HepG2 (cell line): ENCODE measurements around the gene ALOXE3. TPM values are rescaled to one million over a fixed set of nuclear protein-coding genes. Genes with fewer than 3 reads are reported as not detected.
A peak's percentile ranks its signal among the peaks of the same experiment; 100 is the strongest.

Experiments
- LBX2 ChIP-seq: sonication (generic); formaldehyde crosslinking; IDR thresholded peaks from 2 replicates; pipeline ENCODE4 v1.5.0; 2020; ENCODE audit warnings: missing genetic modification reagents, mild to moderate bottlenecking, borderline replicate concordance
- LCORL ChIP-seq, 2 experiments: fragments of 450-650 bp in 1 of 2; sonication (generic) in 1 of 2; formaldehyde crosslinking in 1 of 2; IDR thresholded peaks; 2 replicates each; pipeline versions ENCODE4 v1.5.0 to v1.6.1; 2017 to 2020; ENCODE audit warnings: antibody characterized with exemption in 1 of 2, missing genetic modification reagents in 1 of 2
- NR2F1 ChIP-seq, 2 experiments: fragments of 450-650 bp in 1 of 2; formaldehyde crosslinking in 1 of 2; IDR thresholded peaks; 2 replicates each; pipeline versions ENCODE4 v1.5.0 to v1.6.1; 2016 to 2020; ENCODE audit warnings: mild to moderate bottlenecking in 1 of 2, missing compliant biosample characterization in 1 of 2, missing genetic modification reagents in 1 of 2, moderate library complexity in 1 of 2
- SKIL ChIP-seq: sonication (generic); formaldehyde crosslinking; IDR thresholded peaks from 2 replicates; pipeline ENCODE4 v1.8.0; 2022; ENCODE audit warnings: missing genetic modification reagents, mild to moderate bottlenecking, moderate library complexity, borderline replicate concordance
- ZMYM3 ChIP-seq: sonication (generic); formaldehyde crosslinking; IDR thresholded peaks from 2 replicates; pipeline ENCODE4 v1.5.1; 2020; ENCODE audit warnings: mild to moderate bottlenecking, missing genetic modification reagents
- ZNF33B ChIP-seq: sonication (generic); formaldehyde crosslinking; IDR thresholded peaks from 2 replicates; pipeline ENCODE4 v1.5.1; 2020; ENCODE audit warnings: mild to moderate bottlenecking, missing genetic modification reagents
- ZNF572 ChIP-seq: sonication (generic); formaldehyde crosslinking; IDR thresholded peaks from 2 replicates; pipeline ENCODE4 v1.5.1; 2020; ENCODE audit warnings: mild to moderate bottlenecking, missing genetic modification reagents
- ZSCAN20 ChIP-seq: sonication (generic); formaldehyde crosslinking; IDR thresholded peaks from 2 replicates; pipeline ENCODE4 v1.4.0; 2020; ENCODE audit warnings: missing genetic modification reagents, mild to moderate bottlenecking, borderline replicate concordance
- polyA plus RNA-seq, 8 experiments: library from polyadenylated mRNA; depleted of rRNA in 3 of 8; stranded (reverse) in 7 of 8; unstranded in 1 of 8; fragments of >200 nt; fragmentation: Illumina TruSeq in 4 of 8; extraction: Trizol in 4 of 8; gene quantifications; 2 replicates each; pipeline versions ENCODE4 v1.2.1 to v1.2.3, GENCODE V29; 2011 to 2016; ENCODE audit warnings: low read depth in 4 of 8, missing spikeins in 1 of 8, mixed read lengths in 1 of 8; ENCODE audit not compliant: insufficient read depth in 1 of 8
- total RNA-seq, 5 experiments: library from RNA; depleted of rRNA; stranded (reverse); fragments of >200 nt; fragmentation: Illumina TruSeq; extraction: Trizol; gene quantifications; 2 replicates each; pipeline ENCODE4 v1.2.3, GENCODE V29; 2016; ENCODE audit warnings: low read depth in 1 of 5
- TF ChIP-seq, protein P1 (sequence below), 2 experiments: sonication (generic) in 1 of 2; formaldehyde crosslinking in 1 of 2; IDR thresholded peaks; 2 replicates each; pipeline versions ENCODE4 v1.6.1 to v1.9.0; 2014 to 2022; ENCODE audit warnings: antibody characterized with exemption in 1 of 2, borderline replicate concordance in 1 of 2, inconsistent platforms in 1 of 2, low read depth in 1 of 2, missing genetic modification reagents in 1 of 2
- TF ChIP-seq, protein P2 (sequence below): IDR thresholded peaks from 2 replicates; pipeline ENCODE4 v1.6.1; 2016
- TF ChIP-seq, protein P3 (sequence below): sonication (generic); formaldehyde crosslinking; IDR thresholded peaks from 2 replicates; pipeline ENCODE4 v1.4.0; 2020; ENCODE audit warnings: missing genetic modification reagents
- TF ChIP-seq, protein P4 (sequence below): sonication (generic); formaldehyde crosslinking; IDR thresholded peaks from 2 replicates; pipeline ENCODE4 v1.4.0; 2020; ENCODE audit warnings: missing genetic modification reagents

Gene ALOXE3
- total and polyA plus RNA-seq, 2 of the 13 experiments (the other 11 are each of a cell fraction or from before 2014, with no cell fraction given), result 0.07 TPM; not detected in 1

DNA sequence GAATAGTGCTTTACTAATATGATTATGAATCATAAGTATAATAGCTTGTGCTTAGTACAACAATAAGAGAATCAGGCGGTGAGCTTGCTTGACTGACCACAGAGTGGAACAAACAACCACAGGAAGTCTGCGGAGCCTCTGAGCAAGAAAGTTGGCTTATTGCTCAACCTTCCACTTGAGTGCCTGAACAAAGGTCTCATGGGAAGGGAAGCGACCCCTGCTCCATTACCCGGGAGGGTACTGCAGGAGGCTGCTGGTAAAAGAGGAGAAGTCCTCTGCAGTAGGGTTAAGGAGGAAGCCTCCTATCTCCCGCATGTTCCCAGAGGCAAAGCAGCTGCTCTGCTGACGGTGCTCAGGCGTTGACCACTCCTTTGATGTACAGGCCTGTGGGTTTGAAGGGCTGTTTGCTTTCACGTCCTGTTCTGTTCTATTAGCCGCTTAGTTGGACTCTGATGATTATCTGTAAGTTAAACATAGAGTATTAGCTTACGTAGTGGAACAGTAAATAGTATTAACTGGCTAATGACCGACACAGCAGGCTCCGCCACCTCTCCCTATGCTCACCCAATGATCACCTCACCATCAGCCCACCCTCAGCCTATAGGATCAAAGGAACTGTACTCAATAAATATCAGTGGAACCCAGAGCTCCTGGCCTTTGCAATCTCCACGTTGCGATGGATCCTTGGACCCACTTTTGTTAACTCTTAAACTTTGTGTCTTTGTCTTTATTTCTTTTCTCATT lies 61.9 kb downstream of the ALOXE3 start (continued):
- TF ChIP-seq, protein P1, sequence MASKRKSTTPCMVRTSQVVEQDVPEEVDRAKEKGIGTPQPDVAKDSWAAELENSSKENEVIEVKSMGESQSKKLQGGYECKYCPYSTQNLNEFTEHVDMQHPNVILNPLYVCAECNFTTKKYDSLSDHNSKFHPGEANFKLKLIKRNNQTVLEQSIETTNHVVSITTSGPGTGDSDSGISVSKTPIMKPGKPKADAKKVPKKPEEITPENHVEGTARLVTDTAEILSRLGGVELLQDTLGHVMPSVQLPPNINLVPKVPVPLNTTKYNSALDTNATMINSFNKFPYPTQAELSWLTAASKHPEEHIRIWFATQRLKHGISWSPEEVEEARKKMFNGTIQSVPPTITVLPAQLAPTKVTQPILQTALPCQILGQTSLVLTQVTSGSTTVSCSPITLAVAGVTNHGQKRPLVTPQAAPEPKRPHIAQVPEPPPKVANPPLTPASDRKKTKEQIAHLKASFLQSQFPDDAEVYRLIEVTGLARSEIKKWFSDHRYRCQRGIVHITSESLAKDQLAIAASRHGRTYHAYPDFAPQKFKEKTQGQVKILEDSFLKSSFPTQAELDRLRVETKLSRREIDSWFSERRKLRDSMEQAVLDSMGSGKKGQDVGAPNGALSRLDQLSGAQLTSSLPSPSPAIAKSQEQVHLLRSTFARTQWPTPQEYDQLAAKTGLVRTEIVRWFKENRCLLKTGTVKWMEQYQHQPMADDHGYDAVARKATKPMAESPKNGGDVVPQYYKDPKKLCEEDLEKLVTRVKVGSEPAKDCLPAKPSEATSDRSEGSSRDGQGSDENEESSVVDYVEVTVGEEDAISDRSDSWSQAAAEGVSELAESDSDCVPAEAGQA (IDR thresholded peaks at IDR 0.05; ENCODE audit: low read depth), result 0 out of 2 replicates have a peak, but pooled peaks have one; percentile 33
- TF ChIP-seq, protein P1 (CRISPR knock-in tag; IDR thresholded peaks at IDR 0.05; ENCODE audit: borderline replicate concordance), result no peak
- peak in 1 of 2 experiments; percentile 33; a peak in 1 of 4 replicates for TF ChIP-seq NR2F1 (CRISPR knock-in tag; IDR thresholded peaks at IDR 0.05)
- TF ChIP-seq LCORL (IDR thresholded peaks at IDR 0.05), result no peak
- TF ChIP-seq LCORL (CRISPR knock-in tag; IDR thresholded peaks at IDR 0.05), result peak; percentile 51; the same call in 1 of the 2 replicates
- peak; percentile 34 for TF ChIP-seq ZMYM3
- no peak for TF ChIP-seq ZSCAN20
- TF ChIP-seq, protein P2, sequence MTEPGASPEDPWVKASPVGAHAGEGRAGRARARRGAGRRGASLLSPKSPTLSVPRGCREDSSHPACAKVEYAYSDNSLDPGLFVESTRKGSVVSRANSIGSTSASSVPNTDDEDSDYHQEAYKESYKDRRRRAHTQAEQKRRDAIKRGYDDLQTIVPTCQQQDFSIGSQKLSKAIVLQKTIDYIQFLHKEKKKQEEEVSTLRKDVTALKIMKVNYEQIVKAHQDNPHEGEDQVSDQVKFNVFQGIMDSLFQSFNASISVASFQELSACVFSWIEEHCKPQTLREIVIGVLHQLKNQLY (CRISPR knock-in tag), result peak; percentile 73
- peak; percentile 72; the same call in 1 of the 2 replicates for TF ChIP-seq SKIL (CRISPR knock-in tag)
- TF ChIP-seq, protein P3, sequence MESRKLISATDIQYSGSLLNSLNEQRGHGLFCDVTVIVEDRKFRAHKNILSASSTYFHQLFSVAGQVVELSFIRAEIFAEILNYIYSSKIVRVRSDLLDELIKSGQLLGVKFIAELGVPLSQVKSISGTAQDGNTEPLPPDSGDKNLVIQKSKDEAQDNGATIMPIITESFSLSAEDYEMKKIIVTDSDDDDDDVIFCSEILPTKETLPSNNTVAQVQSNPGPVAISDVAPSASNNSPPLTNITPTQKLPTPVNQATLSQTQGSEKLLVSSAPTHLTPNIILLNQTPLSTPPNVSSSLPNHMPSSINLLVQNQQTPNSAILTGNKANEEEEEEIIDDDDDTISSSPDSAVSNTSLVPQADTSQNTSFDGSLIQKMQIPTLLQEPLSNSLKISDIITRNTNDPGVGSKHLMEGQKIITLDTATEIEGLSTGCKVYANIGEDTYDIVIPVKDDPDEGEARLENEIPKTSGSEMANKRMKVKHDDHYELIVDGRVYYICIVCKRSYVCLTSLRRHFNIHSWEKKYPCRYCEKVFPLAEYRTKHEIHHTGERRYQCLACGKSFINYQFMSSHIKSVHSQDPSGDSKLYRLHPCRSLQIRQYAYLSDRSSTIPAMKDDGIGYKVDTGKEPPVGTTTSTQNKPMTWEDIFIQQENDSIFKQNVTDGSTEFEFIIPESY, result peak; percentile 37; the same call in 1 of the 2 replicates
- no peak for TF ChIP-seq ZNF572 (CRISPR knock-in tag)
- TF ChIP-seq, protein P4, sequence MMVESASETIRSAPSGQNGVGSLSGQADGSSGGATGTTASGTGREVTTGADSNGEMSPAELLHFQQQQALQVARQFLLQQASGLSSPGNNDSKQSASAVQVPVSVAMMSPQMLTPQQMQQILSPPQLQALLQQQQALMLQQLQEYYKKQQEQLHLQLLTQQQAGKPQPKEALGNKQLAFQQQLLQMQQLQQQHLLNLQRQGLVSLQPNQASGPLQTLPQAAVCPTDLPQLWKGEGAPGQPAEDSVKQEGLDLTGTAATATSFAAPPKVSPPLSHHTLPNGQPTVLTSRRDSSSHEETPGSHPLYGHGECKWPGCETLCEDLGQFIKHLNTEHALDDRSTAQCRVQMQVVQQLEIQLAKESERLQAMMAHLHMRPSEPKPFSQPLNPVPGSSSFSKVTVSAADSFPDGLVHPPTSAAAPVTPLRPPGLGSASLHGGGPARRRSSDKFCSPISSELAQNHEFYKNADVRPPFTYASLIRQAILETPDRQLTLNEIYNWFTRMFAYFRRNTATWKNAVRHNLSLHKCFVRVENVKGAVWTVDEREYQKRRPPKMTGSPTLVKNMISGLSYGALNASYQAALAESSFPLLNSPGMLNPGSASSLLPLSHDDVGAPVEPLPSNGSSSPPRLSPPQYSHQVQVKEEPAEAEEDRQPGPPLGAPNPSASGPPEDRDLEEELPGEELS (CRISPR knock-in tag), result peak; percentile 79
- TF ChIP-seq LBX2 (CRISPR knock-in tag), result peak; percentile 38; the same call in 1 of the 2 replicates
- TF ChIP-seq ZNF33B (CRISPR knock-in tag), result no peak
